ENCODE data around the gene CSE1L.

DNA sequence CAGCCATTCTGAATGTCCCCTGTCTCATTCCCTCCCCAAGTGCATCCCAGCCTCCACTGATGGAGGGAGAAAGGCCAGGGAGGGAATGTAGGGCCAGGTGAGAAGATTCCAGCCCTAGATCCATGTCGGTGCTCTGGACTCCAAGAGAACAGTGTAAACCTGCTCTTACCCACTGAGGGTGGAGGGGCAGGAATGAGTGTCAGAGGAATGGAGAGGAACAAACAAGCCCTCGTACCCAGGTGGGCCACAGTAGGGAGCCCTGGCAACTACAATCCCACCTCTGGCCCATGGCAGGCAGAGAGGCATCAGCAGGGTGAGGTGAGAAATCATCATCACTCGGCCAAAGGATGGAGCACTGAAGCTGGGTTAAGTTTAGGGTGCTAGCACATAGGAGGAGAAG lies 87.5 kb downstream of the CSE1L start:
- no peak for TF ChIP-seq POLR2A (IDR thresholded peaks at IDR 0.05)
- TF ChIP-seq, protein P1, sequence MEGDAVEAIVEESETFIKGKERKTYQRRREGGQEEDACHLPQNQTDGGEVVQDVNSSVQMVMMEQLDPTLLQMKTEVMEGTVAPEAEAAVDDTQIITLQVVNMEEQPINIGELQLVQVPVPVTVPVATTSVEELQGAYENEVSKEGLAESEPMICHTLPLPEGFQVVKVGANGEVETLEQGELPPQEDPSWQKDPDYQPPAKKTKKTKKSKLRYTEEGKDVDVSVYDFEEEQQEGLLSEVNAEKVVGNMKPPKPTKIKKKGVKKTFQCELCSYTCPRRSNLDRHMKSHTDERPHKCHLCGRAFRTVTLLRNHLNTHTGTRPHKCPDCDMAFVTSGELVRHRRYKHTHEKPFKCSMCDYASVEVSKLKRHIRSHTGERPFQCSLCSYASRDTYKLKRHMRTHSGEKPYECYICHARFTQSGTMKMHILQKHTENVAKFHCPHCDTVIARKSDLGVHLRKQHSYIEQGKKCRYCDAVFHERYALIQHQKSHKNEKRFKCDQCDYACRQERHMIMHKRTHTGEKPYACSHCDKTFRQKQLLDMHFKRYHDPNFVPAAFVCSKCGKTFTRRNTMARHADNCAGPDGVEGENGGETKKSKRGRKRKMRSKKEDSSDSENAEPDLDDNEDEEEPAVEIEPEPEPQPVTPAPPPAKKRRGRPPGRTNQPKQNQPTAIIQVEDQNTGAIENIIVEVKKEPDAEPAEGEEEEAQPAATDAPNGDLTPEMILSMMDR (IDR thresholded peaks at IDR 0.05) = no peak
